Muscle of leg (tissue), 11 donors: Measurements from ENCODE around the gene MVB12B. TPM values are rescaled to one million over a fixed set of nuclear protein-coding genes. Genes with fewer than 3 reads are reported as not detected.

Source experiments
- DNase-seq: peaks from one replicate; pipeline ENCODE4 v3.0.0; 2013
- H3K27ac ChIP-seq: one replicate; pipeline ENCODE4 v1.5.1; 2013; ENCODE audit warnings: mild to moderate bottlenecking, low read length, control low read depth
- H3K27me3 ChIP-seq: one replicate; pipeline ENCODE4 v1.6.1; 2013; ENCODE audit warnings: low read length; ENCODE audit not compliant: control insufficient read depth, insufficient read depth
- H3K36me3 ChIP-seq: one replicate; pipeline ENCODE4 v1.6.1; 2013; ENCODE audit warnings: low read length; ENCODE audit not compliant: control insufficient read depth, insufficient read depth
- H3K4me1 ChIP-seq: one replicate; pipeline ENCODE4 v1.6.1; 2013; ENCODE audit warnings: low read length; ENCODE audit not compliant: control insufficient read depth, insufficient read depth
- H3K4me3 ChIP-seq: one replicate; pipeline ENCODE4 v1.5.1; 2013; ENCODE audit warnings: low read length, control low read depth
- H3K9me3 ChIP-seq: replicated peaks from 2 replicates; pipeline ENCODE4 v1.6.1; 2013; ENCODE audit warnings: low read depth, low read length; ENCODE audit not compliant: control insufficient read depth
- WGBS: methylation state at CpG from one replicate; pipeline ENCODE4 v1.1.5; 2013; ENCODE audit warnings: missing lambda C conversion rate; ENCODE audit not compliant: insufficient coverage; 5-methylcytosine and 5-hydroxymethylcytosine counted together
- polyA plus RNA-seq, 8 donors: library from polyadenylated mRNA; unstranded; fragments of 120-200 nt; gene quantifications; one replicate each; pipeline versions ENCODE4 v1.2.1 to v1.2.3, GENCODE V29; 2013; ENCODE audit warnings: inconsistent platforms in 1 of 8, low replicate concordance in 1 of 8; ENCODE audit not compliant: insufficient read length in 8 of 8, insufficient read depth in 1 of 8
- total RNA-seq: library from RNA; stranded (reverse); fragments of 120-200 nt; gene quantifications from one replicate; pipeline ENCODE4 v1.2.4, GENCODE V29; 2013

MVB12B gene
- total and polyA plus RNA-seq, 9 donors: 11.3 to 16.7 (median 15.4) TPM

DNA sequence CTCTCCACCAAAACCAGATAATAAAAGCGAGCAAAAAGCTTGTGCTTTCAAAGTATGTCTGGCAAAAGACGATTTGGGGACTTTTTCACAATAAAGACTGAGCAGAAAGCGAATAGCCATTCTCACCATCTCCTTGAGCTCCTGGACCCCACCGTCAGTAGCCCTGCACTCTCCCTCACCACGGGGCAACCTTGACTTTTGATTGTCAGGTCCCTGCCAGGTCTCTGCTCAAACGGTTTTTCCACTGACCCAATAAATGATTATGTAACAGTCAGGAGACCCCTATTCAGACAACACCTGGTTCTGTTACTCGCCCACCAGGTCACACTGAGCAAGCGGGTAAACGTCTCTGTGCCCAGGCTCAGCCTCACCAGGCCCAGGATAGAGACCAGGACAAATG lies 131.3 kb downstream of the MVB12B start:
- H3K9me3 ChIP-seq: no peaks in the 10 kb centered on the region
- 71% methylated on average over 5 of the region's 9 CpGs for WGBS
- H3K27me3 ChIP-seq: no peaks in the 10 kb centered on the region
- peaks cover 20% of the 10 kb centered on the region for H3K4me1 ChIP-seq
- H3K4me3 ChIP-seq: no peak overlapping the region
- no peak for DNase-seq
- peaks cover 10% of the 10 kb centered on the region for H3K36me3 ChIP-seq
- no peak overlapping the region for H3K27ac ChIP-seq

DNA sequence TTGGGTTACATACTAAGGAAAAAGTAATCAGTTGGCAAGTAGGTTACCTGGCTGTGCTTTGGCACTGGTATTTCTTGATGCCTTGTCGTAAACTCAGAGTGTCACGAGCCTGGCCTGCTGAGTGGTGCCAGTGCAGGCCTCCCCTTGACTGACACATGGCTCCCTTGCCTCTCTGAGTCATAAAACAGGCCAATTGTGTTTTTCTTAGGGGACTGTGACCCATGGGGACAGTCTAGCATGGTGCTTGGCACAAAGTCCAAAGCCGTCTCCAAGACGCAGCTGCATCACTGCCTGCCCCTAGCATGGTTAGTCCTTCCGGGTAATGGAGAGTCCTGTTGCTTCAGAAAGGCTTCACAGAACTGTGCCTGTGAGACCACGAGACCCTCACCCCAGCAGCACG lies 132.5 kb downstream of the MVB12B start:
- H3K27me3 ChIP-seq: no peaks in the 10 kb centered on the region
- no peak overlapping the region for H3K27ac ChIP-seq

DNA sequence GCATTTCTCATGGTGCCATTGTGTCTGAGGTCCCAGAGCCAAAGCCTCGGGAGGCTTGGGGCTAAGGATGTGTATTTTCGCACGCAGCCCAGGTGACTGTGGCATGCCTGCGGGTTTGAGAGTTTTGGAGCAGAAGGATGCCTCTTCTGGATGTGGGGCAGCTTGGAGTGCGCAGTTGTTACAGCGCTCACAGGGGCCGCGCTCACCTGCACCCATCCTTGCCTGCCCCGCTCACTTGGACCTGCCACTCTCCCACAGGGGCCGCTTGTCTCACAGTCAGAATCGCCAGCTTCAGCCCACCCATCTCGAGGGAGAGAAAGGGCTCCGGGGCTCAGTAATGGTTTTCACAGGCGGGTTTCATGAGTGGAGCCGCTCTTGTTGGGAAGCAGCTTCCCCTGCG lies 132.9 kb downstream of the MVB12B start:
- peaks cover 20% of the 10 kb centered on the region for H3K4me1 ChIP-seq
- H3K36me3 ChIP-seq: peaks cover 2% of the 10 kb centered on the region
- DNase-seq: no peak
- no peak overlapping the region for H3K27ac ChIP-seq
- H3K9me3 ChIP-seq: no peaks in the 10 kb centered on the region
- no peaks in the 10 kb centered on the region for H3K27me3 ChIP-seq
- no peak overlapping the region for H3K4me3 ChIP-seq
- WGBS: 62% methylated on average over 5 of the region's 16 CpGs

More for the DNA sequence above, 132.5 kb downstream of the MVB12B start:
- DNase-seq: no peak
- no peak overlapping the region for H3K4me3 ChIP-seq
- H3K9me3 ChIP-seq: no peaks in the 10 kb centered on the region
- H3K36me3 ChIP-seq: peaks cover 2% of the 10 kb centered on the region
- 91% methylated on average over 6 of the region's 7 CpGs for WGBS
- peaks cover 20% of the 10 kb centered on the region for H3K4me1 ChIP-seq

DNA sequence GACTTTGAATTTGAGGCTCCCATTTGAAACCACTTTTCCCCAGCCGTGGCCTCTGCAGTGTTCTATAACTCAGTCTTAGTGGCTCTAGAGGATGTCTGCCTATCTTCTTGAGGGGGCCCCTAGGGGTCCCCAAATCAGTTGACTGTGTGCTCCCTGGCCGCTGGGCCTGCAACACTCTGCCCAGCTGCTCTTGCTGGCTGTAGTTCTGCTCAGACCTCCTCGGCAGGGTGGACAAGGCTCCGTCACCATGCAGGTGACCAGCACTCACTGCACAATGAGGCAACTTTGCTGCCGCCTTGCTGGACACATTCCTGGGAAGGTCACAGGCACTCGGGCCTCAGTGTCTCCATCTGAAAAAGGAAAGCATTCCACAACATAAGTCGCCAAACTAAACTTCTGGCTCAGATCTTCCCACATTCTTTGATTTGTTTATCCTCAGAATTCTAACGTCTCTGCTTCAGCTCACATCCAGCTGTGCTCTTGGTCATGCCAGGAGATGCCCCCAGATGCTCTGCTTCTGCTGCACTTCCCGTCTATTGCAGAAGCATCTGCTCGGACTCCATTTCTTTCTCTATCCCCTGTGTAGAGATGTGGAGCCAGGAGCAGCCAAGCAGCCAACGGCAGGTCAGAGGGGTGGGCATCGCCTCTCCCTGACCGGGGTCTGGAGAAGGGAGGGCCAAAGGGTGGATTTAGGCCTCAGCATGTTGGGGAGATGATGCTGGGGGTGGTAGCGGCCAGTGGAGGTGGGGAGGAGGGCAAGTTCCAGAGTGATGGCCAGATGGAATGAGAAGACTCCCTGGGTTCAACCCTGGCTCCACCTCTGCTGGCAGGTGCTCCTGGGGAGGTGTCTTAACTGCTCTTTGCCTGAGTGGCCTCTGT lies 133.6 kb downstream of the MVB12B start:
- H3K27ac ChIP-seq: no peak overlapping the region
- no peaks in the 10 kb centered on the region for H3K27me3 ChIP-seq
- H3K9me3 ChIP-seq: no peaks in the 10 kb centered on the region
- DNase-seq: no peak
- 57% methylated on average over 12 of the region's 14 CpGs for WGBS
- peaks cover 20% of the 10 kb centered on the region for H3K4me1 ChIP-seq
- H3K4me3 ChIP-seq: no peak overlapping the region
- H3K36me3 ChIP-seq: peaks cover 2% of the 10 kb centered on the region

DNA sequence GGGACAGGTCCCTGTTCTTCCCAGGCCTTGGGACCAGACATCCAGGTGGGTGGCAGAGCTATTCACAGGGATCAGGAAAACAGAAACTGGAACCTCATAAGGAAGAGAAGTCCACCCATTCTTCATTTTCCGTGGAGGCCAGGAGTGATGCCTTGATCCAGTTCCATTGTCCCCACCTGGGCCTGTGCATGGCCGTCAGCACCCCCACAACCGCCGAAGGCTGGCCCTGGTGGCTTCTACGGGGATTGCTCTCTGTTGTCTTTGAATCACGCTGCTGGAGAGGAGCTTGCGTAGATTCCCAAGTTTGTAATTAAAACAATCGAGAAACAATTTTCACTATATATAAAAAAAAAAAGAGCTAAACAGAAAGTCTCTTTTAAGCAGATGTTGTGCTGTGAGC lies 134.4 kb downstream of the MVB12B start:
- DNase-seq: no peak
- Histone ChIP-seq H3K4me1 (peaks cover 20% of the 10 kb centered on the region), H3K9me3 (no peaks in the 10 kb centered on the region), H3K27me3 (no peaks in the 10 kb centered on the region), H3K27ac (no peak overlapping the region), H3K36me3 (peaks cover 2% of the 10 kb centered on the region), H3K4me3 (no peak overlapping the region)
- WGBS: 83% methylated on average over 2 of the region's 8 CpGs

DNA sequence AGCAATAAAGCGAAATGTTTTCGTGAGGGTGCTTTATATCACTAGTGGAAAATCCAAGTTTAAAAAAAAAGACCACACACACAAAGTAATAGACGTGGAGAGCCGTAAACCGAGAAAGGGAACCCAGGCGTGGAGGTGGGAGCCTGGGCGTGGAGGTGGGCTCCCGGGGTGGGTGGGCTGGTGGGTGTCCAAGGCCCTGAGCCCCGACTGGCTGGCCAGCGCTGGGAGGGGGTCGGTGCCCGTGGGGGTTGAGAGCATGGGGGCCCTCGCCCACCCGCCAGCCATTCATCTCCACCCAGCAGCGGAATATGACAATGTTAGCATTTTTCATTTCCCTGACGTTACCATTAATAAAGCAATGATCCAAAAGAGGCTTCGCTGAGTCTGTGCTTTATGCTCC lies 135.0 kb downstream of the MVB12B start:
- no peaks in the 10 kb centered on the region for H3K9me3 ChIP-seq
- no peak for DNase-seq
- H3K27me3 ChIP-seq: no peaks in the 10 kb centered on the region
- peaks cover 17% of the 10 kb centered on the region for H3K4me1 ChIP-seq
- 93% methylated on average over 7 of the region's 17 CpGs for WGBS
- H3K36me3 ChIP-seq: no peaks in the 10 kb centered on the region
- no peak overlapping the region for H3K4me3 ChIP-seq
- H3K27ac ChIP-seq: no peak overlapping the region

DNA sequence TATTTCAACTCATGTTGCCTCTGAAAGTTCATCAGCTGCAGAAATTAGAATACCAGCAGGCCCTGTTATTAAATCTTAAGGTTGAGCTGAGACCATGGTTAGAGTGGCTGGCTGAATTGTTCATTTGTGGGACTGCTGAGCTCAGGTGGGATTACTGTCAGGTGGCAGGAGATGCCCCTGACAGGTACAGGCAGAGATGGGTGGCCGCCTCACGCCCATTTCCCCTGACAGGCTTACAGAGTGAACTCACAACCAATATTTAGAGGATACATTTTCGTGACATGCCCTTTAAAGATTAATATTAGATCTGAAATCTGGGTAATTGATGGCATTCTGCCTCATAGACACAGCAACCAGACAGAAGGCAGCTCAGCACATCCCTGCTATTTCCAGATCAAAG lies 136.0 kb downstream of the MVB12B start:
- no CpG with 5 or more reads among the region's 3 CpGs for WGBS
- Histone ChIP-seq H3K36me3 (no peaks in the 10 kb centered on the region), H3K27me3 (no peaks in the 10 kb centered on the region), H3K27ac (no peak overlapping the region), H3K9me3 (no peaks in the 10 kb centered on the region), H3K4me3 (no peak overlapping the region), H3K4me1 (peaks cover 11% of the 10 kb centered on the region)
- DNase-seq: no peak

DNA sequence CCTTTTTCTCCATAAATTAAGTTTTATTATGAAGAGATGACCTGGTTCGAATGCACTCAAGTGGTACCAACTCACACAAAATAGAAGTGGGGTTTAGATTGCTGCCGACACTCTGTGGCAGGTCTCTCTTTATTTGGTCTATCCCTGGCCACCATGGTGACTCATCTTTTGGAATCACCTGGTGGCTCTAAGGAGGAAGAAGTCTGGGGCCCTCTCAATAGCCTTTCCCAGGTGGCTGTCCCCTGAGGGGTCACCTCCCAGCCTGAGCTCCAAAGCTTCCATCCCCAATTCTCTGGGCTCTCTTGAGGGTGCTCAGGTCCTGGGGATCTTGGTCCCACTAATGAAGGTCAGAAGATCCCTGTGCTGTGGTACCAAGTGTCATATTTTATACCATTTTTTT lies 136.8 kb downstream of the MVB12B start:
- no peak overlapping the region for H3K4me3 ChIP-seq
- H3K27me3 ChIP-seq: no peaks in the 10 kb centered on the region
- peaks cover 12% of the 10 kb centered on the region for H3K4me1 ChIP-seq
- no peak for DNase-seq
- H3K27ac ChIP-seq: no peak overlapping the region
- no peaks in the 10 kb centered on the region for H3K9me3 ChIP-seq
- no peaks in the 10 kb centered on the region for H3K36me3 ChIP-seq
- WGBS: no CpG with 5 or more reads among the region's 2 CpGs

DNA sequence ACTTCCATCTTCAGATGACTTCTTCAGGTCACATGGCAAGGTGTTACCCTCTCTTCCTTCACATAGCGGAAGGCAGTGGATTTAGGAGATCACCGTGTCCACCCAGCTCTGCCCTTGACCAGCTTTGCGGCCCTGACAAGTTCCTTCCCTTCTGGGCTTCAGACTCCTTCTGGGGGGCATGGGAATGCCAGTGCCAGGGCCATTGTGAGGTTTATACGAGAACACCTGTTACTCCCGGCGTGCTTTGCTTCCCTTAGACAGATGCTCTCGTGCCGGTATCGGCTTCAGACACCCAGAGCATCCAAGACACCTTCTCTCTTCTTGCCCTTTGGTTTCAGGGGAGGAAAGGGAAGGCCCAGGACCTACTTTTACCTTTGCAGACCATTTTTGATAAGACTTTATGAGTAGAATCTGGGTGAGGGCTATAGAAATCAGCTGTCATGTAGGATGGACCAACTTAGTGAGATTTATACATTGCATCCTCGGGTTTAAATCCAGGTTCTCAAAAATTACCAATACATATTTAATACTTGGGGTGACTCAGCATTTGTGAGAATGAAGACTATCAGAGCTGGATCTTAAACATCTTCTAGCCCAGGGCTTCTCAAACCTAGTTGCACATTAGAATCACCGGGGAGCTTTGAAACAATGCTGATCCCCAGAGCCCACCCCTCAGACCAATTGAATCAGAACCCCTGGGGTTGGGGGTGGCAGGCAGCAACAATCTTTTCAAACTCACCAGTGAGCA lies 138.2 kb downstream of the MVB12B start:
- Histone ChIP-seq H3K9me3 (no peaks in the 10 kb centered on the region), H3K27me3 (no peaks in the 10 kb centered on the region), H3K4me3 (no peak overlapping the region), H3K4me1 (peaks cover 11% of the 10 kb centered on the region), H3K27ac (no peak overlapping the region), H3K36me3 (peaks cover 6% of the 10 kb centered on the region)
- 95% methylated on average over 3 of the region's 11 CpGs for WGBS
- DNase-seq: no peak

DNA sequence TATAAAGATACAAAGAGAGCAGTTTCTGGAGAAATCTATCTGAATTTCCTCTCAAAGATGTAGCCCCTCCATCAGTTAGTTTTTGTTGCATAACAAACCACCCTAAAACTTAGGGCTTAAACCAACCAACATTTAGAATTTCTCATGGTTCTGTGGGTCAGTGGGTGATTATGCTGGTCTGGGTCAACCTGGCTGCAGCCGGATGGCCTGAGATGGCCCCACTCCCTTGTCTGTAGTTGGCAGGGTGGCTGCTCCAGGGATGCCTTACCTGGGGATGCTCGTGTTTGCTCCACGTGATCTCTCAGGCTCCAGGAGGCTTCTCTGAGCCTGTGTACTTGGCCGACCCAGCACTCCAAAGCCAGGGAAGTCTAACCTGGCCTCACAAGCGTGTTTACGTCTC lies 139.3 kb downstream of the MVB12B start:
- Histone ChIP-seq H3K4me3 (no peak overlapping the region), H3K4me1 (peaks cover 9% of the 10 kb centered on the region), H3K36me3 (peaks cover 6% of the 10 kb centered on the region), H3K9me3 (no peaks in the 10 kb centered on the region), H3K27ac (no peak overlapping the region), H3K27me3 (no peaks in the 10 kb centered on the region)
- DNase-seq: no peak
- 96% methylated on average over 5 of the region's 6 CpGs for WGBS
